Karpas-422 (cell line): Measurements from ENCODE around the gene BBS12. TPM values are rescaled to one million over a fixed set of nuclear protein-coding genes. Genes with fewer than 3 reads are reported as not detected.

Source experiments
- DNase-seq: peaks from one replicate; pipeline ENCODE4 v3.0.0-alpha.2; 2015
- H2AFZ ChIP-seq: fragments of 200-600 bp; sonication (generic); 2 replicates; pipeline ENCODE4 v1.6.1; 2014; ENCODE audit warnings: antibody characterized with exemption, low read length, mixed read lengths
- H3K27ac ChIP-seq: fragments of 200-600 bp; sonication (generic); 2 replicates; pipeline ENCODE4 v1.5.1; 2014; ENCODE audit warnings: mild to moderate bottlenecking, low read length, moderate library complexity
- H3K27me3 ChIP-seq: fragments of 200-600 bp; sonication (generic); 2 replicates; pipeline ENCODE4 v1.6.1; 2014; ENCODE audit warnings: low read length, mixed read lengths
- H3K36me3 ChIP-seq: fragments of 200-600 bp; sonication (generic); 2 replicates; pipeline ENCODE4 v1.6.1; 2014; ENCODE audit warnings: low read length, mixed read lengths; ENCODE audit not compliant: insufficient read depth
- H3K4me1 ChIP-seq: fragments of 200-600 bp; sonication (generic); 2 replicates; pipeline ENCODE4 v1.6.1; 2014; ENCODE audit warnings: mild to moderate bottlenecking, low read length, mixed read lengths
- H3K4me2 ChIP-seq: fragments of 200-600 bp; sonication (generic); 2 replicates; pipeline ENCODE4 v1.6.1; 2014; ENCODE audit warnings: low read length, low read depth, mild to moderate bottlenecking; ENCODE audit not compliant: poor library complexity, severe bottlenecking
- H3K4me3 ChIP-seq: fragments of 200-600 bp; sonication (generic); 2 replicates; pipeline ENCODE4 v1.5.1; 2014; ENCODE audit warnings: mild to moderate bottlenecking, antibody characterized with exemption, low read length, mixed read lengths
- H3K79me2 ChIP-seq: fragments of 200-600 bp; sonication (generic); 2 replicates; pipeline ENCODE4 v1.6.1; 2014; ENCODE audit warnings: mild to moderate bottlenecking, low read length, mixed read lengths
- H3K9ac ChIP-seq: fragments of 200-600 bp; sonication (generic); 2 replicates; pipeline ENCODE4 v1.6.0; 2014; ENCODE audit warnings: low read length
- H3K9me2 ChIP-seq: fragments of 200-600 bp; sonication (generic), shearing (Covaris generic); replicated peaks from 2 replicates; pipeline ENCODE4 v1.6.0; 2014; ENCODE audit warnings: mild to moderate bottlenecking, low read length, moderate library complexity; ENCODE audit not compliant: insufficient read depth
- H3K9me3 ChIP-seq: fragments of 300-700, 200-600 bp; sonication (generic); 2 replicates; pipeline ENCODE4 v1.6.1; 2014; ENCODE audit warnings: low read length, mixed read lengths
- H4K20me1 ChIP-seq: fragments of 200-600 bp; sonication (generic); 2 replicates; pipeline ENCODE4 v1.6.1; 2014; ENCODE audit warnings: mild to moderate bottlenecking, antibody characterized with exemption, low read length, low read depth; ENCODE audit not compliant: insufficient read depth
- total RNA-seq: library from RNA; depleted of rRNA; stranded (reverse); fragments of >200 nt; shearing (Covaris generic); gene quantifications from 2 replicates; pipeline ENCODE4 v1.2.3, GENCODE V29; 2014; ENCODE audit warnings: low replicate concordance

BBS12 gene
- total RNA-seq, 1 experiment from 2014 or later = 2.0 TPM

DNA sequence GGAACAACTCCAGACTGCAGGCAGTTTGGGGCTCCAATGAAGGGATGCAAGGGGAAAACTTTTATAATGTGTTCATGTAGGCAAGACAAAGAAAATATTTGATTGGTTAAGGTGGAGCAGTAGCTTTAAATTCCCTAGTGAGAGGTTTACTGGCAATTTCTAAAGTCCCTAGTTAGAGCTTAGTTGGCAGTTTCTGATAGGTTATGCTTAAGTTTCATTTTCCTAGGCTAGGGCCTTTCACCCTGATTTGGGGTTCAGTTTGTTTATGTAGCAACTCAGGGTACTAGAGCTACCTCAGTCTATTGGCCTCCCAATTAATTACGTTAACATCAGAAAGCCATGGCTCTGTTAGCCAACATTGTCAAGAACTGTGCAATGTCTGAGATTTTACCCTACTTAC, 14.6 kb downstream of the BBS12 start:
- Histone ChIP-seq H3K27ac (no peak overlapping the region), H3K9me2 (no peaks in the 10 kb centered on the region), H3K4me1 (no peaks in the 10 kb centered on the region), H3K79me2 (no peaks in the 10 kb centered on the region), H4K20me1 (no peaks in the 10 kb centered on the region), H3K4me3 (no peak overlapping the region), H2AFZ (no peak overlapping the region), H3K9me3 (no peaks in the 10 kb centered on the region), H3K27me3 (no peaks in the 10 kb centered on the region), H3K9ac (no peak overlapping the region), H3K36me3 (no peaks in the 10 kb centered on the region), H3K4me2 (no peak overlapping the region)
- DNase-seq = no peak

DNA sequence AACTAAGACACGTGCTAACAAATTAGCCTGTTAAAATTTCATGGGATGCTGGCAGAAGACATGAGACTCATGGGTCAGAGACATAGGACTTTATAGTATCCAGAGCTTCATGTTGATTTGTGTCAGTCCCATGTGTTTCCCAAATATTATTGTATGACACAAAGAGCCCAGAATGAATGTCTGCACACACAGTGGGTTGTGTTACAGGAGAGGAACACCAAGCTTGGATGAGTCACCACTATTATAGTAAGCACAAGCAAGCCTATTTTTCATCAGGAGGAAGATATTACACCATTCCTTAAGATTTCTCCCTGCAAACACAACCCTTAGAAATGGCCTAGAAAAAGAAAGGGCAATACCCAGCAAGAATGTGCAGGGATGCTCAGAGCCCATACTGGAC, 15.4 kb downstream of the BBS12 start:
- Histone ChIP-seq H3K4me3 (no peak overlapping the region), H3K36me3 (no peaks in the 10 kb centered on the region), H3K4me1 (no peaks in the 10 kb centered on the region), H3K4me2 (no peak overlapping the region), H3K9ac (no peak overlapping the region), H3K27ac (no peak overlapping the region), H3K79me2 (no peaks in the 10 kb centered on the region), H4K20me1 (no peaks in the 10 kb centered on the region), H3K9me2 (no peaks in the 10 kb centered on the region), H3K9me3 (no peaks in the 10 kb centered on the region), H2AFZ (no peak overlapping the region), H3K27me3 (no peaks in the 10 kb centered on the region)
- no peak for DNase-seq

DNA sequence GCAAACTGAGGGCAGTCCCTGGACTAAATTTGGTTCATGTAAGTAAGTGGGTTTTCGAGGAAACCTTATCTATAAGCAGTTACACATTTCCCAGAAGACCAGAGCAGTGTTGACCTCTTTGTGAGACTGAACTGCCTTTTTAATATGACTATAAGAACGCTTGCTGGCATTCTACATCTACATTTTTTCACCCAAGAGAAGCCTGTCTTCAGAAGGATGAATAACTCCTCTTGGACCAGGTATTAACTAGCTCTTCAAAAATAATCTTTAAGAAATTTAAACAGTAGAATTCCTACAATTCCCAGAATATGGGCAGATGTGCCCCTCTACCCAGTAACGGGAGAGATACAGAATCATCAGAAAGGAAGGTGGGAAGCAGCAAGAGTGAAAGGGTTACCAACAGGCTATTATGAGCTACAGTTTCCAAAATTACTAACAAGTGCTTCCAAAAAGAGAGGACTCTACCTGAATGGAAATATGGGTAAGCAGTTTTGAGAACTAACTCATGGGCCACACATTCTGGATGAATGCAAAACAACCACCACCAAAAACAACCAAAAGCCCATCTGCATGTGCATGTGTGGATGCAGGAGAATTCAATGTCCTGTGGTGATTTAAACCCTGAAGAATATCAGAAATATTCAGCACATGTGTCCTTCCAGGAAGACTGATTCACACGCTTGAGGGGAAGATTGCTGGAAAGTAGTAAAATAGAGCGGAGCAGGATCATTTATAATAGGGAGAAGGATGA, 17.4 kb downstream of the BBS12 start:
- H3K9ac ChIP-seq = no peak overlapping the region
- H3K27me3 ChIP-seq = no peaks in the 10 kb centered on the region
- no peaks in the 10 kb centered on the region for H3K36me3 ChIP-seq
- H2AFZ ChIP-seq = no peak overlapping the region
- no peak overlapping the region for H3K4me3 ChIP-seq
- no peak overlapping the region for H3K4me2 ChIP-seq
- H3K9me3 ChIP-seq = no peaks in the 10 kb centered on the region
- no peaks in the 10 kb centered on the region for H3K4me1 ChIP-seq
- no peaks in the 10 kb centered on the region for H3K9me2 ChIP-seq
- no peak for DNase-seq
- no peaks in the 10 kb centered on the region for H3K79me2 ChIP-seq
- H3K27ac ChIP-seq = no peak overlapping the region
- H4K20me1 ChIP-seq = no peaks in the 10 kb centered on the region

DNA sequence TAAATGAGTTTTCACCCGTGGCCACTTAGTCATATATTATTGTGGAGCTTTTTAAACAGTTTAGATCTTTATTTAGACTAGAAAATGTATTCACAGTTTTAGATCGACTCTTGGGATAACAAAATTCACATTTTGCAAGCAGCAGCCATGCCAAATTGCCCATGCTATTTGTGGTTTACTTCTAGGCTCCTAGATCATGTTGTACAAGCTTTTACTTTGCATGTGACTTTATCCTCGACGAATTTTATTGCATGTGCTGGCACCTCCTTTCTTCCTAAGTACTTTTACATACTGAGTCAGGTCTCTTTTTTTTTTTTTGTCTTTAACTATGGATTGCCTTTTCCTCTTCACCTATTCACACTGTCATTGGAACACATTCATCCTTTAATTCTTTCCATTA, 23.2 kb downstream of the BBS12 start:
- Histone ChIP-seq H3K4me3 (no peak overlapping the region), H3K36me3 (no peaks in the 10 kb centered on the region), H4K20me1 (no peaks in the 10 kb centered on the region), H2AFZ (no peak overlapping the region), H3K79me2 (no peaks in the 10 kb centered on the region), H3K4me2 (no peak overlapping the region), H3K4me1 (peaks cover 3% of the 10 kb centered on the region; the same call in 1 of the 2 replicates), H3K9me3 (no peaks in the 10 kb centered on the region), H3K9me2 (no peaks in the 10 kb centered on the region), H3K27me3 (no peaks in the 10 kb centered on the region), H3K27ac (no peak overlapping the region), H3K9ac (no peak overlapping the region)
- no peak for DNase-seq

DNA sequence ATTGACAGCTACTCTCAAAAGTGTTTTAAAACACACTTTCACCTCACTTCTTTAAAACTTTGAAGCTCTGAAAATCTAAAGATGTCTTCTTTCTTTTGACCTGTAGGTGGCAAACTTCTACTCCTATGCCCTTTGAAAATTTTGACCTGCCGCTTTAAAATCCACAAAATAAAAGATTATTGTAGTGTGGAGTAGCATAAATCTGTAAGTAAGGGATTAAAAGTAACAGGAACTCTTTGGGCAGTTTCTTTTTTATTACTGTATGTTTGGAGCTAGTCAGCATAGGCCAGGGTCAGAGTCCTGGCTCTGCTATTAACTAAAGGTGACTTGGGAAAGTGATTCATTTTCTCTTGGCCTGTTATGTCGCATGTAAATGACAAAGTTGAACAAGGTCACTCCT, 25.5 kb downstream of the BBS12 start:
- H3K36me3 ChIP-seq = no peaks in the 10 kb centered on the region
- H3K79me2 ChIP-seq = no peaks in the 10 kb centered on the region
- H3K4me2 ChIP-seq = peak overlapping the region; percentile 20
- H3K9me3 ChIP-seq = no peaks in the 10 kb centered on the region
- no peaks in the 10 kb centered on the region for H3K27me3 ChIP-seq
- H3K4me3 ChIP-seq = no peak overlapping the region
- no peaks in the 10 kb centered on the region for H3K9me2 ChIP-seq
- H4K20me1 ChIP-seq = no peaks in the 10 kb centered on the region
- H2AFZ ChIP-seq = peak overlapping the region; percentile 60; the same call in 1 of the 2 replicates
- no peak overlapping the region for H3K27ac ChIP-seq
- peak; percentile 70 for DNase-seq
- H3K9ac ChIP-seq = no peak overlapping the region
- peaks cover 3% of the 10 kb centered on the region; the same call in 1 of the 2 replicates for H3K4me1 ChIP-seq

DNA sequence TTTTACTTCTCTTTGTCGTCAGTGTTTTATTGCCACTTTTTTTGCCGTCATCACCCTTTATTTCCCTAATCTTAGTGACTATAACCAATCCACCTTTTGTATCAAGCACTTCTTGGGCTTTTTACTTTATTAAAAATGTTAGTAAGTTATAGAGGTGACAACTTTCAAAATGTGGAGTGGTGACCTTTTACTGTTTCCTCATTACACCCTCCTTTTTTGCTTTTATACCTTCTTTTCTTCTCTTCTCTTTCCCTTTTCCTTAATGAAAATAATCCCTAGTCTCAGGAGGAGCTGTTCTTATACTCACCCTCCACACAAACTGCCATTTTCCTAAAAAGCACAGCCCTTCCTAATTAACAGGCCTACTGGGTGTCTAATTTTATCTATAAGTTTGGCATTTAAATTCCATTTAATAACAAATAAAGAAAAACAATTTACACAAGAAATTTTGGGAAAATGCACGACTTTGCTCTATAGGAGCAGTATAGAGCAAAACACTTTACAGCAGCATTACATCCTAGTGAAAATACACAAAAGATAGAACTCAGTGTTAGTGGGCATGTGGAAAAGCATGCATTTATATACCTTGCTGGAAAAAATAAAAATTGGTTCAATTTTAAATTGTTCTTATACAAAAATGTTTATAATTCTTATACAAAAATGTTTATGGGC, 27.3 kb downstream of the BBS12 start:
- DNase-seq = no peak
- Histone ChIP-seq H3K4me1 (peaks cover 3% of the 10 kb centered on the region; the same call in 1 of the 2 replicates), H3K4me2 (no peak overlapping the region), H3K36me3 (no peaks in the 10 kb centered on the region), H3K27ac (no peak overlapping the region), H3K27me3 (no peaks in the 10 kb centered on the region), H3K9me3 (no peaks in the 10 kb centered on the region), H3K9me2 (no peaks in the 10 kb centered on the region), H3K79me2 (no peaks in the 10 kb centered on the region), H2AFZ (no peak overlapping the region), H4K20me1 (no peaks in the 10 kb centered on the region), H3K9ac (no peak overlapping the region), H3K4me3 (no peak overlapping the region)

DNA sequence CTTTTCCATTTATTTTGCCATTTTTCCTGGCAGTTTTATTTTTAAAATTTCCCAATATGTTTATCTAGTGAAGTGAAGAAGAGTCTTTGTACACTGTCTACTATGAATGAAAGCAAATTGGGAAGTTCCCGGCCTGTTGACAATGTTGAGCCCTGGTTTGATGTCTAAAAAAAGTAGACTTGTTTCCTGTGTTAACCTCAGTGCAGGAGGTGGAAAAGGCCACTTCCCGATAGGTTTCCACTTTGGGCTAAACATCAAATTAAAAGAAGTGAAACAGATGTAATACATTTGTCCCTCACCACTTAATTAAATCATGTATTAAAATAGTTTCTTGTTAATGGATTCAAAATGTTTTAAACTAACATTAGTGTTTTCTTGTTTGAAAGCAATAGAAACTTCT, 30.0 kb downstream of the BBS12 start:
- Histone ChIP-seq H2AFZ (no peak overlapping the region), H3K27me3 (no peaks in the 10 kb centered on the region), H3K9me2 (no peaks in the 10 kb centered on the region), H3K4me3 (no peak overlapping the region), H3K79me2 (no peaks in the 10 kb centered on the region), H3K36me3 (no peaks in the 10 kb centered on the region), H3K4me2 (no peak overlapping the region), H4K20me1 (no peaks in the 10 kb centered on the region), H3K9me3 (no peaks in the 10 kb centered on the region), H3K27ac (no peak overlapping the region), H3K4me1 (peaks cover 3% of the 10 kb centered on the region; the same call in 1 of the 2 replicates), H3K9ac (no peak overlapping the region)
- no peak for DNase-seq

DNA sequence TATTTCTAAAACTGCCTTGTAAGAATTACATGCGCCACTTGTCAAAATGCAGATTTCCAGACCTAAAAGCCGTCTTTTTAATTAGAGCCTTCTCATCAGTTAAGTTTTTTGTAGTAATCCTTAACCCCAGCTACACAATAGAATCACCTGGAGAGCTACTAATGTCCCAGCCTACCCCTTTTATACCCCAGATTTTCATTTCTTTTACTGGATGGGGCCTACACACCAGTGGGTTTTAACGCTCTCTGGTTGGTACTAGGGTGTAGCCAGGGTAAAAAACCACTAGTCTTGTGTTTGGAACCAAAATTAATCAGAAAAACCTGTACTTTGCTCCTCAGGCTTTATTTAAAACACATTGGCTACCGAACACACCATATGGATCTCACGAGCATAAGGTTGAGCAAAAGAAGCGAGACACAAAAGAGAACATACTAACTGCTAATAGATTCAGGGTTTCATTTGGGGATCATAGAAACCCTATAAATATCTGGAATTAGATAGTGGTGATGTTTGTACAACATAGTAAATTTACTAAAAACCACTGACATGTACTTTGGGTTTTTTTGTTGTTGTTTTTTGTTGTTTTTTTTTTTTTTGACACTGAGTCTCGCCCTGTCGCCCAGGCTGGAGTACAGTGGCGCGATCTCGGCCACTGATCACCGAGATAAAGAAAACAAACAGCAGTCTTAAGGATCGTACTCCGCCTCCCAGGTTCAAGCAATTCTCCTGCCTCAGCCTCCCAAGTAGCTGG, 30.6 kb downstream of the BBS12 start:
- Histone ChIP-seq H3K27ac (no peak overlapping the region), H3K9ac (no peak overlapping the region)

More for the DNA sequence above, 30.6 kb downstream of the BBS12 start:
- H3K36me3 ChIP-seq = no peaks in the 10 kb centered on the region
- H4K20me1 ChIP-seq = no peaks in the 10 kb centered on the region
- H3K27me3 ChIP-seq = no peaks in the 10 kb centered on the region
- no peaks in the 10 kb centered on the region for H3K9me3 ChIP-seq
- peaks cover under 1% of the 10 kb centered on the region; the same call in 1 of the 2 replicates for H3K4me1 ChIP-seq
- no peaks in the 10 kb centered on the region for H3K79me2 ChIP-seq
- H3K9me2 ChIP-seq = no peaks in the 10 kb centered on the region
- no peak overlapping the region for H3K4me2 ChIP-seq
- no peak overlapping the region for H2AFZ ChIP-seq
- DNase-seq = no peak
- no peak overlapping the region for H3K4me3 ChIP-seq
